H1 (cell line): ENCODE measurements around the gene OXER1.

Experiments used
- CEBPB ChIP-seq: IDR thresholded peaks from 2 replicates; pipeline ENCODE4 v1.6.1; 2012; ENCODE audit warnings: low read depth, low read length
- PHF8 ChIP-seq: fragments of 200-600 bp; sonication (generic); conservative IDR thresholded peaks from 2 replicates; pipeline ENCODE4 v1.7.1; 2012; ENCODE audit warnings: low read depth, mild to moderate bottlenecking, inconsistent platforms, low read length, moderate library complexity
- POLR2AphosphoS5 ChIP-seq: IDR thresholded peaks from 2 replicates; pipeline ENCODE4 v1.6.1; 2011; ENCODE audit warnings: low read depth, low read length
- RNF2 ChIP-seq: fragments of 200-900, 300-1000 bp; sonication (generic); IDR thresholded peaks from 2 replicates; pipeline ENCODE4 v1.7.1; 2016; ENCODE audit warnings: borderline replicate concordance, low read depth, mild to moderate bottlenecking, antibody characterized with exemption, low read length; ENCODE audit not compliant: poor library complexity, severe bottlenecking; ENCODE audit errors: missing control alignments
- SIN3A ChIP-seq, 2 experiments: IDR thresholded peaks in 1 of 2; conservative IDR thresholded peaks in 1 of 2; 2 replicates each; pipeline ENCODE4 v1.6.1; 2011 to 2012; ENCODE audit warnings: low read length in 2 of 2, improper control_type of control experiment in 1 of 2, low read depth in 1 of 2, mild to moderate bottlenecking in 1 of 2
- ZNF274 ChIP-seq: IDR thresholded peaks from 2 replicates; pipeline ENCODE4 v1.7.0; 2012; ENCODE audit warnings: low read length, borderline replicate concordance; ENCODE audit errors: extremely low read depth
- TF ChIP-seq, protein P1 (sequence below): IDR thresholded peaks from 2 replicates; pipeline ENCODE4 v1.6.1; 2011; ENCODE audit warnings: low read depth, mild to moderate bottlenecking, low read length; ENCODE audit not compliant: insufficient read depth
- TF ChIP-seq, protein P2 (sequence below), 3 experiments: IDR thresholded peaks; 1 replicate in 2 of 3; 2 replicates in 1 of 3; pipeline versions ENCODE4 v1.5.1 to v1.6.1; 2011; ENCODE audit warnings: low read length in 3 of 3, mild to moderate bottlenecking in 3 of 3, inconsistent platforms in 2 of 3, low read depth in 1 of 3, moderate library complexity in 1 of 3; ENCODE audit not compliant: insufficient read depth in 1 of 3; ENCODE audit errors: control extremely low read depth in 1 of 3
- TF ChIP-seq, protein P3 (sequence below): IDR thresholded peaks from 2 replicates; pipeline ENCODE4 v1.6.1; 2011; ENCODE audit warnings: low read length, improper control_type of control experiment

DNA sequence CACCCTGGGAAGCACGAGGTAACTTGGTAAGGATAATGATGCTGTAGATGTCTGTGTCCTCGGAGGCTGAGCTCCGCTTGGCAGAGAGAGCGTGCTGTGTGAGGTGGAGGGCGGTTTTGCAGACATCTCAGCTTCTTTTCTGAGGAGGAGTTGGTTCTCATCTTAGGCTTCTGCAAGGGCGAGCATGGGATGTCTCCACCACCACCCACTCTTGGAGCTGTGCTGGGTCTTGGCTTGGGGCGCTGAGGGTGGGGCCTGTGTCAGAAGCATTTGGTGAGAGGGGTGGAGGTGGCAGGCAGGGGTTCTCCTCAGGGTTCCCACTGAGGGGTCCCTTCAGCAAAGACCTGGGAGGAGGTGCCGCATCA is 9.2 kb downstream of the OXER1 start:
- TF ChIP-seq, protein P1, sequence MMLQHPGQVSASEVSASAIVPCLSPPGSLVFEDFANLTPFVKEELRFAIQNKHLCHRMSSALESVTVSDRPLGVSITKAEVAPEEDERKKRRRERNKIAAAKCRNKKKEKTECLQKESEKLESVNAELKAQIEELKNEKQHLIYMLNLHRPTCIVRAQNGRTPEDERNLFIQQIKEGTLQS, result no peak
- TF ChIP-seq ZNF274 (no peak), POLR2AphosphoS5 (no peak), RNF2 (no peak), PHF8 (no peak), CEBPB (no peak), SIN3A (conservative IDR thresholded peaks at IDR 0.05 in 1 of 2, IDR thresholded peaks at IDR 0.05 in 1 of 2; ENCODE audit: low read depth in 1 of 2, low read length in 2 of 2) (no peak)
- TF ChIP-seq, protein P2, sequence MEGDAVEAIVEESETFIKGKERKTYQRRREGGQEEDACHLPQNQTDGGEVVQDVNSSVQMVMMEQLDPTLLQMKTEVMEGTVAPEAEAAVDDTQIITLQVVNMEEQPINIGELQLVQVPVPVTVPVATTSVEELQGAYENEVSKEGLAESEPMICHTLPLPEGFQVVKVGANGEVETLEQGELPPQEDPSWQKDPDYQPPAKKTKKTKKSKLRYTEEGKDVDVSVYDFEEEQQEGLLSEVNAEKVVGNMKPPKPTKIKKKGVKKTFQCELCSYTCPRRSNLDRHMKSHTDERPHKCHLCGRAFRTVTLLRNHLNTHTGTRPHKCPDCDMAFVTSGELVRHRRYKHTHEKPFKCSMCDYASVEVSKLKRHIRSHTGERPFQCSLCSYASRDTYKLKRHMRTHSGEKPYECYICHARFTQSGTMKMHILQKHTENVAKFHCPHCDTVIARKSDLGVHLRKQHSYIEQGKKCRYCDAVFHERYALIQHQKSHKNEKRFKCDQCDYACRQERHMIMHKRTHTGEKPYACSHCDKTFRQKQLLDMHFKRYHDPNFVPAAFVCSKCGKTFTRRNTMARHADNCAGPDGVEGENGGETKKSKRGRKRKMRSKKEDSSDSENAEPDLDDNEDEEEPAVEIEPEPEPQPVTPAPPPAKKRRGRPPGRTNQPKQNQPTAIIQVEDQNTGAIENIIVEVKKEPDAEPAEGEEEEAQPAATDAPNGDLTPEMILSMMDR (IDR thresholded peaks at IDR 0.05; ENCODE audit: control extremely low read depth in 1 of 3, insufficient read depth in 1 of 3, low read depth in 1 of 3, low read length in 3 of 3), result no peak
- TF ChIP-seq, protein P3, sequence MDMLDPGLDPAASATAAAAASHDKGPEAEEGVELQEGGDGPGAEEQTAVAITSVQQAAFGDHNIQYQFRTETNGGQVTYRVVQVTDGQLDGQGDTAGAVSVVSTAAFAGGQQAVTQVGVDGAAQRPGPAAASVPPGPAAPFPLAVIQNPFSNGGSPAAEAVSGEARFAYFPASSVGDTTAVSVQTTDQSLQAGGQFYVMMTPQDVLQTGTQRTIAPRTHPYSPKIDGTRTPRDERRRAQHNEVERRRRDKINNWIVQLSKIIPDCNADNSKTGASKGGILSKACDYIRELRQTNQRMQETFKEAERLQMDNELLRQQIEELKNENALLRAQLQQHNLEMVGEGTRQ, result no peak
